GM18499 (cell line): Measurements from ENCODE around the gene LRRC8C.

ENCODE experiments used
- ATAC-seq: cut with Tn5 transposase; IDR thresholded peaks from one replicate; pipeline ENCODE4 v1.9.1; 2021; ENCODE audit warnings: moderate number of reproducible peaks; ENCODE audit not compliant: insufficient read depth, unreplicated experiment

The LRRC8C gene

GRCh38 chr1:89631816-89632656 lies 884 bp upstream of the LRRC8C start:
- no peak for ATAC-seq

- peak; percentile 28 for ATAC-seq
These were observed 404 bp downstream of the LRRC8C start for GRCh38 chr1:89633248-89633799.

GRCh38 chr1:89633800-89634625 lies 1.1 kb downstream of the LRRC8C start:
- ATAC-seq = no peak

- no peak for ATAC-seq
These were observed 3.2 kb downstream of the LRRC8C start for GRCh38 chr1:89635825-89636815.

- no peak for ATAC-seq
These were observed 4.6 kb downstream of the LRRC8C start for GRCh38 chr1:89637496-89637895.

GRCh38 chr1:89640440-89640839 lies 7.5 kb downstream of the LRRC8C start:
- no peak for ATAC-seq

GRCh38 chr1:89641781-89642180 lies 8.9 kb downstream of the LRRC8C start:
- ATAC-seq = no peak

- no peak for ATAC-seq
These were observed 10.7 kb downstream of the LRRC8C start for GRCh38 chr1:89643577-89643976.

GRCh38 chr1:89644119-89644814 lies 11.3 kb downstream of the LRRC8C start:
- ATAC-seq = no peak

GRCh38 chr1:89646259-89646658 lies 13.3 kb downstream of the LRRC8C start:
- ATAC-seq = no peak

GRCh38 chr1:89649783-89650182 lies 16.9 kb downstream of the LRRC8C start:
- no peak for ATAC-seq

GRCh38 chr1:89652373-89652772 lies 19.5 kb downstream of the LRRC8C start:
- ATAC-seq = no peak

- peak; percentile 46 for ATAC-seq
These were observed 25.0 kb downstream of the LRRC8C start for GRCh38 chr1:89657886-89658285.

GRCh38 chr1:89659322-89660081 lies 26.6 kb downstream of the LRRC8C start:
- no peak for ATAC-seq

GRCh38 chr1:89660224-89661061 lies 27.5 kb downstream of the LRRC8C start:
- no peak for ATAC-seq

- ATAC-seq = no peak
These were observed 33.0 kb downstream of the LRRC8C start for GRCh38 chr1:89665941-89666340.

GRCh38 chr1:89666640-89667039 lies 33.7 kb downstream of the LRRC8C start:
- ATAC-seq = no peak

- no peak for ATAC-seq
These were observed 34.8 kb downstream of the LRRC8C start for GRCh38 chr1:89667691-89668090.
